GM18505 (cell line): ENCODE measurements around the gene ASCC1.
A peak's percentile ranks its signal among the peaks of the same experiment; 100 is the strongest.

Source experiments
- ATAC-seq: cut with Tn5 transposase; IDR thresholded peaks from one replicate; pipeline ENCODE4 v1.9.1; 2021; ENCODE audit not compliant: unreplicated experiment
- POLR2A ChIP-seq: IDR thresholded peaks from 4 replicates; pipeline ENCODE4 v1.6.1; 2011; ENCODE audit warnings: borderline replicate concordance; ENCODE audit not compliant: insufficient read depth, insufficient read length; ENCODE audit errors: extremely low read depth

ASCC1 gene

DNA sequence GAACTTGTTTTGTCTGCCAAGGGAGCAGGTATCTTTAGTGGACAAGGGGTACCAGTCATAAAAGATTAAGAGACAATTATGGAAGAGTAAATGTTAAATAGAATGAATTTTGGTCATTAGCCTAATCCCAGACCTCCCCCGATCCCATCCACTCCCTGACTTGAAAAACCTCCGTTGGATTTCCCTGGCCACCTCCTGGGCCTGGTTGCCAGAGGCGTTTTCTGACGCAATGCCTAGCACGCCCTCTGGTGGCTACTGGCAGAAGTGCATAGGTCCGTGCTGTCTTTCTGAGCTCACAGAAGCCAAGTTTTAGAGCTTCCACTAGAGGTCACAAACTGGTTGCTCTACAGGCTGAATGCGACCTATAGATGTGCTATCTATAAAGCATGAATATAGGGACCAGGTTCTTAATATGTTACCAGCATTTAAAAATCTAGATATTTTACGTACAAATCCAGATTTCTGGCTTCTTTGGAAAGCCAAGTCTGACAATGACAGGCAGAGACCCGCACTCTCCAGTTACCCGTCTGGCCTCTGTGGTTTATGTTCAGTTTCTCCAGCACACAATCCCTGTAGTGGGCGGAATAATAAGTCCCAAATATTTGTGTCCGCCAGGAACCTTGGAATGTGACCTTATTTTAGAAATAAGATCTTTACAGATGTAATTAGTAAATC lies 167.5 kb downstream of the ASCC1 start:
- TF ChIP-seq POLR2A, result no peak
- peak; percentile 56 for ATAC-seq
